SHP77 treated with DMSO at 0.1 percent for 48 hours (cell line): Measurements from ENCODE around the gene PLRG1.

Experiments
- DNase-seq: peaks from one replicate; lab custom pipeline; 2025; lab: John Stamatoyannopoulos, UW

The PLRG1 gene

GRCh38 chr4:154573190-154573870, 23.1 kb upstream of the PLRG1 start:
- DNase-seq, result no peak

- DNase-seq, result no peak
Observed at GRCh38 chr4:154569584-154569983, 19.4 kb upstream of the PLRG1 start.

- DNase-seq, result no peak
Observed at GRCh38 chr4:154569028-154569427, 18.8 kb upstream of the PLRG1 start.

DNA sequence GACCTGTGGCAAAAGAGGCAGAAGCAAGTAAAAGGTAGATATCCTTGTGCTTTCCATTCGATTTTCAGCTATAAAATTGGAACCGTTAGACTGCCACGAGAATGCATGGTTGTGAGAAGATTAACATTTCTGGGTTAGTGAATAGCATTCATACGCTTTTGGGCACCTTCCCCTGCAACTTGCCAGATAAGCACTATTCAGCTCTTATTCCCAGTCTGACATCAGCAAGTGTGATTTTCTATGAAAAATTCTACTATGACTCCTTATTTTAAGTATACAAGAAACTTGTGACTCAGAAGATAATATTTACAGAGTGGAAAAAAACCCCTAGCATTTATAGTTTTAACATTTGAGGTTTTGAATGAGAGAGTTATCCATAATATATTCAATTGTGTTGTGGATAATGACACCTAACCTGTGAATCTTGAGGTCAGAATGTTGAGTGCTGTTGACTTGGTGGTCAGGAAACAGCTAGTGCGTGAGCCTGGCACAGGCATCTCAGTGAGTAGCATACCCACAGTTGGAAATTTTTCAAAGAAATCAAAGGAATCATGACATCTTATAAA, 16.5 kb upstream of the PLRG1 start:
- DNase-seq, result no peak

GRCh38 chr4:154565704-154566103, 15.5 kb upstream of the PLRG1 start:
- DNase-seq, result no peak

GRCh38 chr4:154564311-154564710, 14.1 kb upstream of the PLRG1 start:
- no peak for DNase-seq

GRCh38 chr4:154562697-154563254, 12.6 kb upstream of the PLRG1 start, which contains the start of gene FGB:
TSS of gene FGB (plus strand) at chr4:154563011. CDS start at chr4:154563019, 8 bp downstream.
- no peak for DNase-seq

GRCh38 chr4:154560824-154561231, 10.6 kb upstream of the PLRG1 start:
- DNase-seq, result no peak

DNA sequence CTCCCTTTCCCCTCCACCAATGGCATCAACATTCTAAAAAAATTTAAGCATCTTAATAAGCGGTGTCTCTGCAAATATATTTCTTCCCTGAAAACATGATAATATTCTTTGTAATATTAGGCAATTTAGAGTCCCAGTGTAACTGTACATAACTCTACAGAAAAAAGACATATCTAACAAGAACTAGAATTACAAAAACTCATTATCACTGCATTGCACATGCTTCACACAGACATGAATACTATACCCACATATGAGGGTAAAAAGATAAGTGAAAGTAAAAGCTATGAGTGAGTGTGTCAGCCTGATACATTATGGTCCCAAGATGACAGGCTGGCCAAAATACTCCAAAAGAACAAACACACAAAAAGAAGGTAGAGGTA, 10.2 kb upstream of the PLRG1 start:
- no peak for DNase-seq

GRCh38 chr4:154559494-154560418, 9.6 kb upstream of the PLRG1 start:
- no peak for DNase-seq

GRCh38 chr4:154559141-154559493, 8.9 kb upstream of the PLRG1 start:
- no peak for DNase-seq

GRCh38 chr4:154551872-154552686, 1.9 kb upstream of the PLRG1 start:
- DNase-seq, result no peak

- DNase-seq, result no peak
Observed at GRCh38 chr4:154545689-154546088, 4.5 kb downstream of the PLRG1 start.

- DNase-seq, result no peak
Observed at GRCh38 chr4:154542271-154542879, 7.8 kb downstream of the PLRG1 start.

GRCh38 chr4:154534296-154534695, 15.9 kb downstream of the PLRG1 start:
- no peak for DNase-seq

DNA sequence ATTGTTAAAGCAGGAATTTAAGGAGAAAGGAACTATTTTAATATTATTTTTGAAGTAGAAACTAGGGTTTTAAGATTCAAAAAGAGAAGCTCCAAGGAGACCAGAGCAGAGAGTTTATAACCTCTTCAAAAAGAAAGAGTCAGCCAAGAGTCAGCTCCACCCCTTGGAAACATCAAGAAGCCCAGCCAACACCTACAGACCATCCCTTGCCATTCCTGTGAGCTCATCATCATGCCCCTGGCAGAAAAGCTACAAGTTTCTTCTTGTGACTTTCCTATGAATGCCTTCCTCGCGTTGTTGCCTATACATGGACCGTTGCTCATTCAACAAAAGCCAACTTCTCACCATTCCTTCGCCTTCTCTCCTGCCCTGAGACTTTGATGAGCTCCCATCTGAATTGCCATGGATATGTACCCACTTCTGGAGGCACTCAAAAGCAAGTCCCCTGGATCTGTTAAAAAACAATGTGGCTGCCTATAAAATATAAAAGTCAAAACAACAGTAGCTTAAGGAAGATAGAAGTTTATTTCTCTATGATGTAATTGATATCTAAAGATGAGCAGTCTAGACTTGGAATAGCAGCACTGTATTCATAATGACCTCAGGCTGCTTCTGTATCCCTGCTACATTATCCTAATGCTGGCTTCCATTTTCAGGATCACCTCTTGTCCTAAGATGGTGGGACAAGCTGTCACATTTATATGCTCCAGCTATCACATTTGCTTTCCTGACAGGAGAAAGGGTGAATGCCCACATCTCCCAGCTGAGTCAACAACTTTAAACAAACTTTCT, 20.3 kb downstream of the PLRG1 start:
- no peak for DNase-seq

GRCh38 chr4:154528869-154529268, 21.3 kb downstream of the PLRG1 start:
- no peak for DNase-seq

- DNase-seq, result no peak
Observed at GRCh38 chr4:154527308-154527707, 22.9 kb downstream of the PLRG1 start.

DNA sequence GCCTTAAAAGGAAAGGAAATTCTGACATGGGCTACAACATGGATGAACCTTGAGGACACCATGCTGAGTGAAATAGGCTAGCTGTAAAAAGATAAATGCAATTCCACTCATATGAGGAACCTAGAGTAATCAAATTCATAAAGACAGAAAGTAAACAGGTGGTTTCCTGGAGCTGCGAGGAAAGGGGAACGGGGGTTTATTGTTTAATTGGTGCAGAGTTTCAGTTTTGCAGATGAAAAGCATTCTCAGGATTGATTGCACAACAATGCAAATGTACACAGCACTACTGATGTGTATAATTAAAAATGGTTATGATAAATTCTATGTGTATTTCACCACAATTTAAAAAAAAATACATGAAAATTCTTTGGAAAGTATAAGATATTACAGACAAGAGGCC, 24.0 kb downstream of the PLRG1 start:
- no peak for DNase-seq

- no peak for DNase-seq
Observed at GRCh38 chr4:154521607-154522006, 28.6 kb downstream of the PLRG1 start.

GRCh38 chr4:154519214-154519613, 31.0 kb downstream of the PLRG1 start:
- DNase-seq, result no peak
